GDM1 (cell line): ENCODE data around the gene ITSN2.

ENCODE experiments used
- DNase-seq: peaks from one replicate; lab custom pipeline; 2025; lab: John Stamatoyannopoulos, UW

The ITSN2 gene

GRCh38 chr2:24269265-24269664 is 91.1 kb downstream of the ITSN2 start:
- no peak for DNase-seq

GRCh38 chr2:24265212-24265611 is 95.1 kb downstream of the ITSN2 start:
- no peak for DNase-seq

- DNase-seq: no peak
Measured at GRCh38 chr2:24262421-24262970, 97.8 kb downstream of the ITSN2 start.

- DNase-seq: no peak
Measured at GRCh38 chr2:24261441-24261840, 98.9 kb downstream of the ITSN2 start.

- no peak for DNase-seq
Measured at GRCh38 chr2:24259316-24259715, 101.0 kb downstream of the ITSN2 start.

GRCh38 chr2:24258718-24259117 is 101.6 kb downstream of the ITSN2 start:
- DNase-seq: no peak

- no peak for DNase-seq
Measured at GRCh38 chr2:24253303-24253919, 106.9 kb downstream of the ITSN2 start.

- DNase-seq: no peak
Measured at GRCh38 chr2:24247592-24247991, 112.7 kb downstream of the ITSN2 start.

- no peak for DNase-seq
Measured at GRCh38 chr2:24247164-24247563, 113.2 kb downstream of the ITSN2 start.

- no peak for DNase-seq
Measured at GRCh38 chr2:24245986-24246776, 114.2 kb downstream of the ITSN2 start.

- no peak for DNase-seq
Measured at GRCh38 chr2:24241528-24241927, 118.8 kb downstream of the ITSN2 start.

- DNase-seq: no peak
Measured at GRCh38 chr2:24239553-24239952, 120.8 kb downstream of the ITSN2 start.

- DNase-seq: no peak
Measured at GRCh38 chr2:24238158-24238557, 122.2 kb downstream of the ITSN2 start.

GRCh38 chr2:24237313-24237712 is 123.0 kb downstream of the ITSN2 start:
- no peak for DNase-seq

- DNase-seq: no peak
Measured at GRCh38 chr2:24233321-24233720, 127.0 kb downstream of the ITSN2 start.

- no peak for DNase-seq
Measured at GRCh38 chr2:24231461-24231881, 128.9 kb downstream of the ITSN2 start.

GRCh38 chr2:24228470-24228869 is 131.9 kb downstream of the ITSN2 start:
- no peak for DNase-seq

GRCh38 chr2:24225499-24226242 is 134.7 kb downstream of the ITSN2 start:
- DNase-seq: no peak

- DNase-seq: no peak
Measured at GRCh38 chr2:24222946-24223345, 137.4 kb downstream of the ITSN2 start.

- DNase-seq: no peak
Measured at GRCh38 chr2:24221343-24222050, 138.8 kb downstream of the ITSN2 start.

- no peak for DNase-seq
Measured at GRCh38 chr2:24220554-24221291, 139.6 kb downstream of the ITSN2 start.
